Measurements from ENCODE around the gene TM4SF4.

DNA sequence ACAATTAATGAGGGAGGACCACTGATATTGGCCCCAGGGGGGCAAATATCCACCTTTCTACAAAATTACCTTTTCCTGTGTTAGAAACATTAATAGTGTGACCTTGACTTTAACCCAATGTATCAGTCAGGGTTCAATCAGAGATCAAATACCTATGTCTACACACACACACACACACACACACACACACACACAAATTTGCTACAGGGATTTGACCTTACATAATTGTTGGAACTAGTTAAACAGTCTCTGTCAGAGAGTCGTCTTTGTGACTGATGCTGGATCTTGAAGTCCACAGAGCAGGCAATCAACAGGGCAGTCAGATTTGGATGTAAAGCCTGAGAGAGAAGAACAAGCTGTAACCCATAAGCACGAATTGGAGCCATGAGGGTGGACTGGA lies 32.5 kb downstream of the TM4SF4 start:
- TF ChIP-seq, protein P1, sequence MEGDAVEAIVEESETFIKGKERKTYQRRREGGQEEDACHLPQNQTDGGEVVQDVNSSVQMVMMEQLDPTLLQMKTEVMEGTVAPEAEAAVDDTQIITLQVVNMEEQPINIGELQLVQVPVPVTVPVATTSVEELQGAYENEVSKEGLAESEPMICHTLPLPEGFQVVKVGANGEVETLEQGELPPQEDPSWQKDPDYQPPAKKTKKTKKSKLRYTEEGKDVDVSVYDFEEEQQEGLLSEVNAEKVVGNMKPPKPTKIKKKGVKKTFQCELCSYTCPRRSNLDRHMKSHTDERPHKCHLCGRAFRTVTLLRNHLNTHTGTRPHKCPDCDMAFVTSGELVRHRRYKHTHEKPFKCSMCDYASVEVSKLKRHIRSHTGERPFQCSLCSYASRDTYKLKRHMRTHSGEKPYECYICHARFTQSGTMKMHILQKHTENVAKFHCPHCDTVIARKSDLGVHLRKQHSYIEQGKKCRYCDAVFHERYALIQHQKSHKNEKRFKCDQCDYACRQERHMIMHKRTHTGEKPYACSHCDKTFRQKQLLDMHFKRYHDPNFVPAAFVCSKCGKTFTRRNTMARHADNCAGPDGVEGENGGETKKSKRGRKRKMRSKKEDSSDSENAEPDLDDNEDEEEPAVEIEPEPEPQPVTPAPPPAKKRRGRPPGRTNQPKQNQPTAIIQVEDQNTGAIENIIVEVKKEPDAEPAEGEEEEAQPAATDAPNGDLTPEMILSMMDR (IDR thresholded peaks at IDR 0.05), result no peak
- no peak for TF ChIP-seq POLR2A (IDR thresholded peaks at IDR 0.05)
